ENCODE data around the gene CFAP74. TPM values are rescaled to one million over a fixed set of nuclear protein-coding genes. Genes with fewer than 3 reads are reported as not detected.

The CFAP74 gene
- total and polyA plus RNA-seq, 8 donors = 0.23 to 4.7 (median 2.8) TPM

DNA sequence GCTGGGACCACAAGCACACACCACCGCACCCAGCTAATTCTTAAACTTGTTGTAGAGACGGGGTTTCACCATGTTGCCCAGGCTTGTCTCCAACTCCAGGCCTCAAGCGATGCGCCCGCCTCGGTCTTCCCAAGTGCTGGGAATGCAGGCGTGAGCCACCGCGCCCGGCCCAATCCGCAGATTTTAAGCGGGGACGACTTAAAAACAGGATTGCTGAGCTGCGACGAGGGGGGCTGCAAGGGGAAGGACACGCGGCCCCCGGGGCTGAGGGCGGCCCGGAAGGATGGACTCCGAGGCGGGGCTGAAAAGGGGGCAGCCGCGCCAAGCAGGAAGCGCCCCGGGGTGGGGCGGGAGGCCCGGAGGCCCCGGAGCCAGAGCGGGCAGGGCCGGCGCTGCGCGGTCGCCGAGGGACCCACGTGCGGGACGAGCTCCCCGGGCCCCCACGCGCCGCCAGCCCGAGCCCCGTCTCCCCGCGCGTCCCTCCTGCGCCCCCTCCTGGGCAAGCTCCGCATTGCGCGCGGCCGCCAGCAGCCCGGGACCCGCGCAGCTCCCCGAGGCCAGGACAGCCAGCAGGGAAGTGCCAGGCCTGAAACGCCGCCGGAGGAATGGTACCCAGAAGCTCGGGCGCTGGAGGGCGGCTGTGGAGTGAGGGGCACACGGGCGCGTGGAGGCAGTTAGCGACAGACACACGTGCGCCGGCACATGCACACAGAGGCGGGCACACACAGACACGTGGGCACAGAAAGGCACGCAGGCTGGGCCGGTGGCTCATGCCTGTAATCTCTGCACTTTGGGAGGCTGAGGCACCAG is 41.1 kb upstream of the CFAP74 start:
- H3K4me1 ChIP-seq = peaks cover 8 to 22% of the 10 kb centered on the region in 2 donors
- intact Hi-C loops (cut with DNase I) = loop anchor here in 1 of 2 donors (5.0 kb wide), 2 partner anchors 77 to 102 kb away; no protein-coding TSS in a partner anchor
- H3K36me3 ChIP-seq = no peaks in the 10 kb centered on the region
- no peaks in the 10 kb centered on the region for H3K9me3 ChIP-seq
- H3K27me3 ChIP-seq = peaks cover 9 to 68% of the 10 kb centered on the region in 2 donors
- no peak overlapping the region for H3K4me3 ChIP-seq
- TF ChIP-seq, protein P1, sequence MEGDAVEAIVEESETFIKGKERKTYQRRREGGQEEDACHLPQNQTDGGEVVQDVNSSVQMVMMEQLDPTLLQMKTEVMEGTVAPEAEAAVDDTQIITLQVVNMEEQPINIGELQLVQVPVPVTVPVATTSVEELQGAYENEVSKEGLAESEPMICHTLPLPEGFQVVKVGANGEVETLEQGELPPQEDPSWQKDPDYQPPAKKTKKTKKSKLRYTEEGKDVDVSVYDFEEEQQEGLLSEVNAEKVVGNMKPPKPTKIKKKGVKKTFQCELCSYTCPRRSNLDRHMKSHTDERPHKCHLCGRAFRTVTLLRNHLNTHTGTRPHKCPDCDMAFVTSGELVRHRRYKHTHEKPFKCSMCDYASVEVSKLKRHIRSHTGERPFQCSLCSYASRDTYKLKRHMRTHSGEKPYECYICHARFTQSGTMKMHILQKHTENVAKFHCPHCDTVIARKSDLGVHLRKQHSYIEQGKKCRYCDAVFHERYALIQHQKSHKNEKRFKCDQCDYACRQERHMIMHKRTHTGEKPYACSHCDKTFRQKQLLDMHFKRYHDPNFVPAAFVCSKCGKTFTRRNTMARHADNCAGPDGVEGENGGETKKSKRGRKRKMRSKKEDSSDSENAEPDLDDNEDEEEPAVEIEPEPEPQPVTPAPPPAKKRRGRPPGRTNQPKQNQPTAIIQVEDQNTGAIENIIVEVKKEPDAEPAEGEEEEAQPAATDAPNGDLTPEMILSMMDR (IDR thresholded peaks at IDR 0.05) = peak; percentile 79 to 89
- ATAC-seq (peak; percentile 75), DNase-seq (peak; percentile 62 to 94 (median 76))
- H3K27ac ChIP-seq = no peak overlapping the region

GRCh38 chr1:2043886-2044285 is 40.3 kb upstream of the CFAP74 start:
- Histone ChIP-seq H3K4me3 (no peak overlapping the region), H3K27ac (no peak overlapping the region), H3K9me3 (no peaks in the 10 kb centered on the region), H3K4me1 (peaks cover 3 to 15% of the 10 kb centered on the region in 2 donors), H3K36me3 (no peaks in the 10 kb centered on the region), H3K27me3 (peaks cover under 1 to 59% of the 10 kb centered on the region in 2 donors)
- intact Hi-C loops (cut with DNase I) = no loop called here
- DNase-seq = no peak
- no peak for ATAC-seq
- TF ChIP-seq, protein P1 (IDR thresholded peaks at IDR 0.05) = no peak

- ATAC-seq (peak; percentile 15), DNase-seq (peak in 1 of 4 donors; percentile 78)
- intact Hi-C loops (cut with DNase I) = no loop called here
- no peak overlapping the region for H3K27ac ChIP-seq
- H3K4me3 ChIP-seq = no peak overlapping the region
- no peaks in the 10 kb centered on the region for H3K9me3 ChIP-seq
- peaks cover 0 to 52% of the 10 kb centered on the region in 2 donors for H3K27me3 ChIP-seq
- H3K4me1 ChIP-seq = peaks cover 3 to 15% of the 10 kb centered on the region in 2 donors
- TF ChIP-seq, protein P1 (IDR thresholded peaks at IDR 0.05) = no peak
- H3K36me3 ChIP-seq = no peaks in the 10 kb centered on the region
Observed at GRCh38 chr1:2042830-2043773, 39.5 kb upstream of the CFAP74 start.

DNA sequence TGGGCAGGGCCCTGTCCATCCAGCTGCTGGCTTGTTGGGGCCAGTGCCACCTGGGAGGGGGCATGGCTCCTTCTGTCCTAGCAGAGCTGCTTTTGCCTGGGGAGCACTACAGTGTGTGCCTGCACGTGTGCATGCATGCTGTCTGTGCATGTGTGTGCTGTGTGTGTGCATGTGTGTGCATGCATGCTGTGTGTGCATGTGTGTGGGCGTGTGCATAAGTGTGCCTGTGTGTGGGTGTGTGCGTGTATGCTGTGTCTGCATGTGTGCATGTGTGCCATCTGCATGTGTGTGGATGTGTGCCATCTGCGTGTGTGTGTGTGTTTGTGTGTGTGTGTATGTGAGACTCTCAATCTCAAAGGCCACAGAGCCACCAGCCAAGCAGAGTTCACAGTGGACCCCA is 38.3 kb upstream of the CFAP74 start:
- Histone ChIP-seq H3K36me3 (no peaks in the 10 kb centered on the region), H3K27ac (no peak overlapping the region), H3K27me3 (peaks cover 0 to 39% of the 10 kb centered on the region in 2 donors), H3K4me1 (peaks cover 3 to 15% of the 10 kb centered on the region in 2 donors), H3K9me3 (no peaks in the 10 kb centered on the region), H3K4me3 (no peak overlapping the region)
- no peak for ATAC-seq
- intact Hi-C loops (cut with DNase I) = no loop called here
- DNase-seq = peak in 1 of 4 donors; percentile 49
- TF ChIP-seq, protein P1 (IDR thresholded peaks at IDR 0.05) = no peak
